CD8-positive, alpha-beta memory T cell (primary cell): ENCODE measurements around the gene ZBED4. TPM values are rescaled to one million over a fixed set of nuclear protein-coding genes. Genes with fewer than 3 reads are reported as not detected.
A peak's percentile ranks its signal among the peaks of the same experiment; 100 is the strongest.

Experiments
- CTCF ChIA-PET: fragments of 350-600 bp; sonication (Branson Sonifier 250); formaldehyde crosslinking; loops from one replicate; lab custom pipeline; 2021; ENCODE audit warnings: antibody characterized with exemption; lab: Charles Lee
- POLR2A ChIA-PET: fragments of 350-600 bp; sonication (Branson Sonifier 250); formaldehyde crosslinking; loops from one replicate; lab custom pipeline; 2021; ENCODE audit warnings: antibody characterized with exemption; lab: Charles Lee
- DNase-seq, 5 donors: peaks; one replicate each; pipeline versions ENCODE4 v3.0.0 to v3.0.0-alpha.2; 2020 to 2022; ENCODE audit warnings: mixed read lengths in 1 of 5
- H3K27ac ChIP-seq: one replicate; pipeline ENCODE4 v1.7.0; 2013; ENCODE audit warnings: low read depth, mild to moderate bottlenecking, low read length, moderate library complexity
- H3K27me3 ChIP-seq: 2 replicates; pipeline ENCODE4 v1.7.0; 2013; ENCODE audit warnings: low read length, mild to moderate bottlenecking; ENCODE audit not compliant: insufficient read depth, poor library complexity, severe bottlenecking
- H3K36me3 ChIP-seq: 2 replicates; pipeline ENCODE4 v1.7.0; 2013; ENCODE audit warnings: mild to moderate bottlenecking, low read length, moderate library complexity; ENCODE audit not compliant: insufficient read depth
- H3K4me1 ChIP-seq: 2 replicates; pipeline ENCODE4 v1.7.0; 2013; ENCODE audit warnings: mild to moderate bottlenecking, low read length, moderate library complexity; ENCODE audit not compliant: insufficient read depth
- H3K4me3 ChIP-seq: 2 replicates; pipeline ENCODE4 v1.7.0; 2013; ENCODE audit warnings: mild to moderate bottlenecking, low read length
- H3K9me3 ChIP-seq: 2 replicates; pipeline ENCODE4 v1.7.0; 2013; ENCODE audit warnings: mild to moderate bottlenecking, low read length
- H3K27ac Mint-ChIP-seq, 8 donors: one replicate each; pipeline ENCODE4 v1.8.0; 2020 to 2021; ENCODE audit warnings: mixed read lengths in 8 of 8, mild to moderate bottlenecking in 6 of 8, inconsistent platforms in 3 of 8, moderate library complexity in 3 of 8
- H3K27me3 Mint-ChIP-seq, 2 donors: one replicate each; pipeline ENCODE4 v1.8.0; 2020 to 2021; ENCODE audit warnings: mixed read lengths in 2 of 2, mild to moderate bottlenecking in 1 of 2, moderate library complexity in 1 of 2
- H3K36me3 Mint-ChIP-seq, 3 donors: one replicate each; pipeline ENCODE4 v1.8.0; 2020 to 2021; ENCODE audit warnings: mixed read lengths in 3 of 3, inconsistent platforms in 1 of 3, mild to moderate bottlenecking in 1 of 3
- H3K4me1 Mint-ChIP-seq, 3 donors: one replicate each; pipeline ENCODE4 v1.8.0; 2020 to 2021; ENCODE audit warnings: mixed read lengths in 3 of 3, inconsistent platforms in 1 of 3, mild to moderate bottlenecking in 1 of 3
- H3K4me3 Mint-ChIP-seq, 7 donors: one replicate each; pipeline ENCODE4 v1.8.0; 2020 to 2021; ENCODE audit warnings: mixed read lengths in 7 of 7, mild to moderate bottlenecking in 6 of 7, moderate library complexity in 4 of 7, inconsistent platforms in 2 of 7
- H3K9me3 Mint-ChIP-seq, 5 donors: one replicate each; pipeline ENCODE4 v1.8.0; 2020 to 2022; ENCODE audit warnings: mixed read lengths in 5 of 5, mild to moderate bottlenecking in 3 of 5, moderate library complexity in 2 of 5, inconsistent platforms in 1 of 5
- polyA plus RNA-seq: library from polyadenylated mRNA; unstranded; fragments of 300-500 nt; fragmentation: Illumina TruSeq; gene quantifications from one replicate; pipeline ENCODE4 v1.2.3, GENCODE V29; 2021
- total RNA-seq, 2 experiments: library from RNA; stranded (reverse); gene quantifications; one replicate each; pipeline ENCODE4 v1.2.3, GENCODE V29; 2021

ZBED4 gene
- total and polyA plus RNA-seq, 3 experiments from 2014 or later, result 11.1 to 24.3 (median 24.2) TPM

GRCh38 chr22:49845666-49846459 lies 7.8 kb upstream of the ZBED4 start:
- peaks cover 6 to 20% (median 6%) of the 10 kb centered on the region in 3 donors for H3K4me1 Mint-ChIP-seq
- Histone ChIP-seq H3K27ac (no peak overlapping the region), H3K4me1 (peaks cover 8% of the 10 kb centered on the region), H3K36me3 (no peaks in the 10 kb centered on the region), H3K9me3 (no peaks in the 10 kb centered on the region), H3K27me3 (no peaks in the 10 kb centered on the region), H3K4me3 (no peak overlapping the region)
- H3K27ac Mint-ChIP-seq, result peak overlapping the region in 2 of 8 donors; percentile 17 to 77
- no peaks in the 10 kb centered on the region for H3K9me3 Mint-ChIP-seq
- DNase-seq, result no peak
- ChIA-PET POLR2A (no interaction called here), CTCF (no interaction called here)
- H3K27me3 Mint-ChIP-seq, result peaks cover 3 to 9% of the 10 kb centered on the region in 2 donors
- H3K36me3 Mint-ChIP-seq, result no peaks in the 10 kb centered on the region
- no peak overlapping the region for H3K4me3 Mint-ChIP-seq

GRCh38 chr22:49847751-49848689 lies 5.6 kb upstream of the ZBED4 start:
- no peaks in the 10 kb centered on the region for H3K9me3 ChIP-seq
- Mint-ChIP-seq H3K27me3 (peaks cover 4 to 13% of the 10 kb centered on the region in 2 donors), H3K4me3 (peak overlapping the region; percentile 27 to 77 (median 52)), H3K27ac (peak overlapping the region in 1 of 8 donors; percentile 17), H3K4me1 (peaks cover 10 to 30% (median 21%) of the 10 kb centered on the region in 3 donors), H3K9me3 (no peaks in the 10 kb centered on the region), H3K36me3 (no peaks in the 10 kb centered on the region)
- peak in 1 of 5 donors; percentile 39 for DNase-seq
- H3K4me1 ChIP-seq, result peaks cover 8% of the 10 kb centered on the region
- no peak overlapping the region for H3K4me3 ChIP-seq
- no peaks in the 10 kb centered on the region for H3K27me3 ChIP-seq
- no peaks in the 10 kb centered on the region for H3K36me3 ChIP-seq
- no peak overlapping the region for H3K27ac ChIP-seq
- CTCF ChIA-PET, result interaction anchor here (0.8 kb wide), 1 partner anchor 27 kb away, joined by 3 read pairs; no protein-coding TSS in a partner anchor
- POLR2A ChIA-PET, result interaction anchor here (0.9 to 1.1 kb wide), 2 partner anchors 9 to 22 kb away, joined by 3 to 4 read pairs; no protein-coding TSS in a partner anchor

- peak overlapping the region; percentile 22 for H3K4me3 ChIP-seq
- no peaks in the 10 kb centered on the region for H3K27me3 ChIP-seq
- no peak for DNase-seq
- no peaks in the 10 kb centered on the region for H3K36me3 ChIP-seq
- H3K27ac Mint-ChIP-seq, result no peak overlapping the region
- peak overlapping the region in 5 of 7 donors; percentile 26 to 69 (median 39) for H3K4me3 Mint-ChIP-seq
- H3K27me3 Mint-ChIP-seq, result peaks cover 4 to 13% of the 10 kb centered on the region in 2 donors
- ChIA-PET CTCF (no interaction called here), POLR2A (interaction anchor here (0.9 to 1.1 kb wide), 2 partner anchors 10 to 23 kb away, joined by 3 to 4 read pairs; no protein-coding TSS in a partner anchor)
- H3K4me1 ChIP-seq, result peaks cover 8% of the 10 kb centered on the region
- H3K36me3 Mint-ChIP-seq, result no peaks in the 10 kb centered on the region
- no peak overlapping the region for H3K27ac ChIP-seq
- no peaks in the 10 kb centered on the region for H3K9me3 ChIP-seq
- H3K4me1 Mint-ChIP-seq, result peaks cover 10 to 30% (median 21%) of the 10 kb centered on the region in 3 donors
- H3K9me3 Mint-ChIP-seq, result no peaks in the 10 kb centered on the region
Measured at GRCh38 chr22:49848690-49849160, 4.9 kb upstream of the ZBED4 start.

- Histone ChIP-seq H3K27me3 (no peaks in the 10 kb centered on the region), H3K36me3 (no peaks in the 10 kb centered on the region), H3K9me3 (no peaks in the 10 kb centered on the region), H3K4me1 (peaks cover 8% of the 10 kb centered on the region), H3K27ac (no peak overlapping the region), H3K4me3 (peak overlapping the region; percentile 22)
- Mint-ChIP-seq H3K4me1 (peaks cover 10 to 31% (median 23%) of the 10 kb centered on the region in 3 donors), H3K27ac (peak overlapping the region in 2 of 8 donors; percentile 51 to 54), H3K36me3 (peaks cover 0 to 2% (median 0%) of the 10 kb centered on the region in 3 donors), H3K27me3 (peaks cover 4 to 13% of the 10 kb centered on the region in 2 donors), H3K9me3 (no peaks in the 10 kb centered on the region), H3K4me3 (peak overlapping the region; percentile 44 to 77 (median 67))
- ChIA-PET POLR2A (interaction anchor here (0.9 kb wide), 1 partner anchor 24 kb away, joined by 4 read pairs; no protein-coding TSS in a partner anchor), CTCF (no interaction called here)
- DNase-seq, result peak in 1 of 5 donors; percentile 22
Measured at GRCh38 chr22:49849161-49850020, 4.3 kb upstream of the ZBED4 start.

GRCh38 chr22:49850021-49850911 lies 3.4 kb upstream of the ZBED4 start:
- Mint-ChIP-seq H3K4me1 (peaks cover 19 to 40% (median 31%) of the 10 kb centered on the region in 3 donors), H3K4me3 (peak overlapping the region; percentile 57 to 87 (median 77)), H3K9me3 (no peaks in the 10 kb centered on the region), H3K27me3 (peaks cover 4 to 13% of the 10 kb centered on the region in 2 donors), H3K27ac (peak overlapping the region in 6 of 8 donors; percentile 50 to 94 (median 54)), H3K36me3 (peaks cover 0 to 4% (median 0%) of the 10 kb centered on the region in 3 donors)
- DNase-seq, result no peak
- Histone ChIP-seq H3K9me3 (no peaks in the 10 kb centered on the region), H3K36me3 (no peaks in the 10 kb centered on the region), H3K27ac (no peak overlapping the region), H3K27me3 (no peaks in the 10 kb centered on the region), H3K4me1 (peaks cover 17% of the 10 kb centered on the region), H3K4me3 (no peak overlapping the region)
- ChIA-PET POLR2A (no interaction called here), CTCF (no interaction called here)

- Mint-ChIP-seq H3K4me3 (peak overlapping the region; percentile 23 to 87 (median 77)), H3K9me3 (no peaks in the 10 kb centered on the region), H3K4me1 (peaks cover 28 to 49% (median 40%) of the 10 kb centered on the region in 3 donors), H3K27ac (peak overlapping the region in 7 of 8 donors; percentile 17 to 95 (median 90)), H3K36me3 (peaks cover 0 to 4% (median 0%) of the 10 kb centered on the region in 3 donors), H3K27me3 (peaks cover 4 to 13% of the 10 kb centered on the region in 2 donors)
- Histone ChIP-seq H3K36me3 (no peaks in the 10 kb centered on the region), H3K9me3 (no peaks in the 10 kb centered on the region), H3K4me3 (no peak overlapping the region), H3K4me1 (peaks cover 26% of the 10 kb centered on the region), H3K27ac (no peak overlapping the region), H3K27me3 (no peaks in the 10 kb centered on the region)
- no peak for DNase-seq
- ChIA-PET CTCF (interaction anchor here (1.3 kb wide), 1 partner anchor 12 kb away, joined by 5 read pairs; no protein-coding TSS in a partner anchor), POLR2A (interaction anchor here (0.6 to 0.7 kb wide), 2 partner anchors 86 kb away, joined by 3 read pairs; no protein-coding TSS in a partner anchor)
Measured at GRCh38 chr22:49850959-49851802, 2.5 kb upstream of the ZBED4 start.
